Activated CD4-positive, alpha-beta T cell treated with anti-CD3 and anti-CD28 coated beads, Interleukin-2, amount 50 U/mL, for 24 hours (primary cell): ENCODE results near the gene FBXO4.
"Not testable (repeated sequence)": the region's sequence is repeated elsewhere in the genome, so short reads cannot be mapped to it uniquely, and the experiment has no call there.

Experiments
- DNase-seq, 2 donors: peaks; one replicate each; pipeline ENCODE4 v3.0.0-alpha.2; 2020; ENCODE audit warnings: low read depth in 1 of 2, low spot score in 1 of 2

Gene FBXO4

DNA sequence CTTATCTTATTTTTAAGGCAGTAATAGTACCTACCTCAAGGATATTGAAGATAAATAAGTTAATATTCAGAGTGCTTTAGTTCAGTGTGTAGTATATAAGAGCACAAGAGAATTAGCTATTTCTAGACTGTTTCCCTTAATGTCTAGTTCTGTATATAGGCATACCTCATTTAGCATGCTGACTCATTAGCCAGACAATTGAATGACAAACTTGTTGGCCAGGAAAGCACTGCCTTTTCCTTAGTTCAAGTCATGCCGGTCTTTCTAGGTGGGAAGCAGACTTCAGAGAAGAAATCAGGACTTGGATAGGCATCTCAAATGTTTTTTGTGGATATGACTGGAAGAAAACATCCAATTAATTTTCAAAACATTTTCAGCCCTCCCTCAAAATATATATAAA lies 3.2 kb upstream of the FBXO4 start:
- no peak for DNase-seq

DNA sequence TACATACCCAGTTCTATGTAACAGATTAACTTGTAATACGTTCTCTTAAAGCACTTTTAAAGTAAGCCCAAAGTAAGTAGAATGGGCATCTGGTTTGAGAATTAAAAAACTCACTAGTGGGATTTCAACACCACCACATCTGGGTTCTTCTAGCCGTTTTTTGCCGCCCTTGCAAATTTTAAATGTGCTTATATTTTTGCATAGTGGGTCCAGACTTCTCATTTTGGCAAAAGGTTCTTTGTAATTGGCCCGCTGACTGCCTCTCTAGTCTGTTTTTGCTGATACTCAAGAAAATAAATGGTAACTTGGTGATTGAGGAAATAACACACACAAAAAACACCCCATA lies 582 bp upstream of the FBXO4 start:
- DNase-seq = no peak

DNA sequence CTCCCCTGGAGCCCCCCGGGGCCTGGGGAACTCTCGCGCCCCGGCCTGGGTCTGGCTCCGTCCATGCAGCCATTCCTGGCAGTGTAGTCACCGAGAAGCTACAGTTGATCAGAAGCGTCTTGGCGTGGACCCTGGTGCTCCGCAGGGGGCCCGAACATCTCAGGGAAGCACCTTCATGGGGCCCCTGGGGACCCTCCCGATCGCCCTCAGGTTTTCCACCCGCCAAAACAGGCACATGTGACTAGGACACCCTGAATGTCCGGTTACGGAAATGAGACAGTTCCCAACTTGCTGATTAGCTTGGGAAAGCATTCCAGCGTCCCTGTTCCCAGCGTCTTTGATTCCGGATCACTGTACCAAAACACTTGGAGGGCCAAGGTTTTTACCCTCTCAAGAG lies 472 bp downstream of the FBXO4 start:
- DNase-seq = no peak

DNA sequence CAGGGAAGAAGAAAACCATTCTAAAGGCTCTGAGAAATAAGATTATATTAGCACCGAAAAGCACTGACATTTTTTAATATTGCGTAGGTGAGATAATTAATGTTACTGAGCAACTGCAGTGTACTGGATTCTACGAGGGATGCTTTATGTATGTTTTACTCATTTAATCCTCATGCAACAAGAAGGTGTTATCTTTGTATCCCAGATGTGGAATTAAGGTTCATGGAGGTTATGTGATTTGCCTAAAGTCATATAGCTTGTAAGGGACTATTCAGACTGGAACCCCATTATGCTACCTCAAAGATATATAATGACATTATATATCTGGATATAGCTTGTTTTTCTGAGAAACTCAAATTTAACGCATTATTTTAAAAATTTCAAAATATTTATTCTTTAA lies 2.5 kb downstream of the FBXO4 start:
- DNase-seq = no peak

DNA sequence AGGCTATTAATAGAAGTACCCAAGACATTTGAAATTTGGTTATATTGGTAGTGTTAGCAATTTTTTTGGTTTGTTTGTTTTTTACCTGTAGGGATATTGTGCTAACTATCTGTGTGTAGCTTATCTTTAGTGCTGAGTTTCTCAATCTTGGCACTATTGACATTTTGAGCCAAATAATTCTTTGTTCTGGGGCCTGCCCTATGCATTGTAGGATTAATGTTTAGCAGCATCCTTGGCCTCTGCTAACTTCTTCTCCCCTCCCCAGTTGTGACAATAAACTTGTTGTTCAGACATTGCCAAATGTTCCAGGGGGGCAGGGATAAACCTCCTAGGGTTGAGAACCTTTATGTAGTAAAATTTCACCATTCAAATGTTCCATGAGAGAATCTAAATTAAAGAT lies 4.0 kb downstream of the FBXO4 start:
- DNase-seq = no peak

DNA sequence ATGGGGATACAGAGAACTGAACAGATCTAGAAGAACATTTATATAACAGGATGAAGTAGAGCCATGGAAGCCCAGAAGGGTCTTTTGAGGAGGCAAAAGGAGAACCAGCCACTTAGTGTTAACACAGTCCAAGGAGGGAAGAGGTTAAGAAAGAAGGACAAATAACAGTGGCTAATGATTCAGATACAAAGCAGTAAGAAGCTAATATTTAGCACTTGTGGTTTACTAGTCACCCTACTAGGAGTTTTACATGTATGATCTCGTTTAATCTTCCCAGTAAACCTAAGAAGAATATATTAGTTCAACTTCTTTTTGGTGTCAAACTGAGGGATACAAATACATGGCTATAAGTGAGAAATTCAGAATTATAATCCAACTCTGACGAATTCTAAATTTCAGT lies 7.7 kb downstream of the FBXO4 start:
- DNase-seq = no peak

DNA sequence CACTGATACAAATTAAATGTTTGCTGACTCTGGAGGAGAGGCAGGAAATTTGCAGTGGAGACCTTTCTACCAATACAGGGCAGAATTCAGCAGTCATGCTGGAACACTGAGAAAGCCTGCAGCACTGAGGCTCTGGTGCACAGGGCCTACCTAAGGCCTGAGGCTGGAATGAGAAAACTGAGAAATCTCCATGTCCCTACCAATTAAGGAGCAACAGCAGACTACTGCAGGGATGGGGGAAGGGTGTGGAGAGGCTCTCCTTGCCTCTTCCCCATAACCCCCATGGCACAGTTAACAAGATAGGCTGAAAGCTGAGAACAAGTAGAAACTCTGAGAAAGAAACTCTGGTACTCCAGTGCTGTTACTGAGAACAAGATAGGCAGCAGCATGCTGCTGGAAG lies 10.5 kb downstream of the FBXO4 start:
- no peak for DNase-seq

DNA sequence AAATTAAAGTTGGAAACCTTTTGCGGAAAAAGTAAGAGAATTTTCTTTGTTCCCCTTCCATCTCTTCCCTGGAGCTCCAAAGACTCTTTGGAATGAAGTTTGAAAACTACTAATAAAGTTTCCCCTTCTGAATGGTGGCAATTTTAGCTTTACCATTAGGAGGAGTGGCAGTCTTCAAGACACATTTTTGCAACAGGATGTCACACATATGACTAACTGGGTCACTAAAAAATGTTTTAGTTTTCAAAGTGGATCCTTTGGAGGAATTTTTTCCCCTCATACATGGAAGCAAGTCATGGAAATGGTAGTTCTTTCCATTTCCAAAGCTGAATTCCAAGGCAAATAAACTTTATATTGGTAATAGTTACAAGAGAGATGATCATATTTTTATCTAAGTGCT lies 15.6 kb downstream of the FBXO4 start:
- DNase-seq = no peak

DNA sequence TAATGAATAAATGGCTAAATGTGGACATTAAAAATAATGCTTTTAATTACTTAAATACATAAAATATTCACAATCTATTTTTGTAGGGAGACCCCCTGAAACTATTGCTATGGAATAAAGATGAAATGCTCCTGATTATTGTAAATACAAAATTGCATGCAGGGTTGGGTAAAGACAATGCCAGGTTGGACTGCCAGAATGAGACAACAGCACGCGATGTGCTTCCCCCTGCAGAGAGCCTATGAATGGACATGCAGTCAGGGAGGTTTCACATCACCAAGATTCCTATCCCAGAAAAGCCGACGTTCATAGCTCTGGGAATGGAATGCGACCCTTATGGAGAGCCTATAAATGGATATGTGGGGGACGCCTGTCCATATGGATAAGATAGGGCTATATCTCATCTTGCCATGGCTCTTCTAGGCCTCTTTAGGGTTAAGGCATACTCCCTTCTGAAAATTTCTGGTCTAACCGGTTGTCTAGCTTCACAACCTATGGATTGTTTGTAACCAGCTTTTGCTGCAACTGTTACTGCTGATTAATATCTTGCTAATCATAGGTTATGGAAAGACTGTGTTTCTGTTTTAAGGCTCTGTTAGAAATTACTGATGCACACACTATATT lies 20.4 kb downstream of the FBXO4 start:
- DNase-seq = not testable (repeated sequence)

DNA sequence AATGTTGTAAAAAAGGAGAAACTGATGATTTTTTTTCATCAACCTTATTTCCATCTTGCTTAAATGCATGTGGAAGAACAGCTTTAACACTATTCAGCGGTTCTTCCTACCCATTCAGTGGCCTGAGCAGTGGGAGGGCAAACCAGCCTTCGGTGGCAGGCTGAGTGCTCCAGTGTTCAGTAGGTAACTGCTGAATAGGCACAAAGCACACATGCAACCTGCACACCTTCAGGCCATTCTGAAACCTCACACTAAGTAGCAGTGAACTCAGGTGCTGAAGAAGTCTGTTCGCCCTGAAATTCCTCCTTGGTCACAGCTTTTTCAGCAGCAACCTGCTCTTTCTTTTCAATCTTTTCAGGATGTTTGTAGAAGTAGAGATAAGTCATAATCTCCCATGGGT lies 26.1 kb downstream of the FBXO4 start:
- DNase-seq = no peak

DNA sequence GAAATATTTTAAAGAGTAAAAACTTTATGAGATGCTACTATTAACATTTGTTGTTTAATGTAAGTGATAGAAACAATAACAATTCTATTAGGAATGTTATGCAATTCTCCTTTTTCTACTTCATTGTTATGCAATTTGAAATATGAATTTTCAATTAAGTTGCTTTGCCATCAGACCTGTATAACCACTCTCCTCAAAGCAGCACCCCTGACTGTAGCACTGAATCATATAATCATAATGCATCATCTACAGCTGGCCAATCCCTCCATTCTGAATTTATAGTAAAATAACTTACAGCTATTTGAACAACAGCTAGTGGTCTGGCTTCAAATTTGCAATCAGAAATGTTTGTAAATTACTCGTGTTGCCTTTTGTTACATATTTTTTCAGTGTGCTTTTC lies 29.2 kb downstream of the FBXO4 start:
- no peak for DNase-seq

DNA sequence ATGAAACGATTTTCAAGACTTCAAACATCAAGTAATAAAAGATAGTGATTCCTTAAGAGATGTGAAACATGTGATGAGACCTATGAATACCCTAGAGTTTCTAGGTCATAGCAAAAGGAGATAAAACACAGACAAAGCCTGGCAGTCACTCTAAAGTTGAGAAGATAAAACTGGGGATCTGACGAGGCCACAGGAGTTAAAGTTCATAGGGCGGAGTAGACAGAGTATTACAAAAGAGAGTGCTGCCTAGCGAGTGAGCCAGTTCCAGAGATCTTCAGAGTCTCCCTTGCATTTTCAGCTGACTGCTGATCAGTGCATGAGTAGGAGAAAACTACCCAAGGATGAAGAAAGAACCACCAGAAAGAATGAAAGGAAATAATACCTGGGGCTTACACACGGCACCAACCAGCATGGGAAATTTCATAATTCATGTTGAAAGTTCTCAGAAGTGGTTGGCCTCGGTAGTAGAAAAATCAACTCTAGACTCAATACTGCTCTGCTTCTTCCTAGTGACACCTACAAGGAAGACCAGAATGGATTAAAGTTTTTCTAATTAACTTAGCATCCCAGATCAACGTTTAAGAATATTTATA lies 30.4 kb downstream of the FBXO4 start:
- DNase-seq = no peak

DNA sequence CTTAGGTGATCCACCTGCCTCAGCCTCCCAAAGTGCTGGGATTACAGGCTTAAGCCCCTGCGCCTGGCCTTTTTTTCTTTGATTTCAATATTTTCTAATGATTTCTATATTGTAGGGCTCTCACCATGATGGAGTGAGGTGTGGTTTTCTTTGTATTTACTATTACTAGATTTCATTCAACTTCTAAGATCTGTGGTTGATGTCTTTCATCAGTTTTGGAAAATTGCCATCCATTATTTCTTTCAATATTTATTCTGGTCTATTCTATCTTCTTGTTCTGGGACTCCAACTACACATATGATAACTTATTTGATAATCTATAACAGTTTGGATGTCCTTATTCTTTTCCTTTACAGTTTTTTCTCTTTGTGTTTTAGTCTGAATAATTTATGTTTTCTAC lies 31.9 kb downstream of the FBXO4 start:
- no peak for DNase-seq

DNA sequence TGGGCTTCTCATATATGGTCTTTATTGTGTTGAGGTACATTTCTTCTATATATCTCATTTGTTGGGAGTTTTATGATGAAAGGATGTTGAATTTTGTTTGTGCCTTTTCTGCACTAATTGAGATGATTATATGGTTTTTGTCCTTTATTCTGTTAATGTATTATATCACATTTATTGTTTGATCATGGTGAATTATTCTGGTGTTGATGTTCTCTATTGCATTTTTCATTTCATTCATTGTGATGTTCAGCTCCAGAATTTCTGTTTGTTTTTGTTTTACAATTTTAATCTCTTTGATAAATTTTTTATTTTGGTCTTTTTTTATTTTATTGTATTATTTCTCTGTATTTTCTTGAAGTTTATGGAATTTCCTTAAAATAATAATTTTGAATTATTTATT lies 35.4 kb downstream of the FBXO4 start:
- DNase-seq = no peak

DNA sequence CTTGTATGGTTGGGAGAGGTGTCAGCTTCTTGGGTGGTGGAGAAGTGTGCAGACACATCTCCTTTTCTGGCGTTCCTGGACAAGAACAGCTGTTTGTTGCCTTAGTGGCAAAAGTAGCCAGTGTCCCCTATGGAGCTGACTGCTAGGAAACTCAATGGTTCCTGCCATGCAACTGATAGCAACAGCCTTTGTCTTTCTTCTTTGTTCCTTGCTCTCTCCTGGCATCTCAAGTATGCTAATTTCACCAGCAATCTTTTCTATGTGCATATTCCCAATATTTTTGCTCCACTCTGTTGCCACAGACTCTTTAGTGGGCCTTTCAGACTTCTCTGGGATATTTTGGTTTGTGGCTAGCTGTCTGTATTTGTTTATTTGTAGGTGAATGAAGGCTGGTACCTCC lies 36.7 kb downstream of the FBXO4 start:
- no peak for DNase-seq

DNA sequence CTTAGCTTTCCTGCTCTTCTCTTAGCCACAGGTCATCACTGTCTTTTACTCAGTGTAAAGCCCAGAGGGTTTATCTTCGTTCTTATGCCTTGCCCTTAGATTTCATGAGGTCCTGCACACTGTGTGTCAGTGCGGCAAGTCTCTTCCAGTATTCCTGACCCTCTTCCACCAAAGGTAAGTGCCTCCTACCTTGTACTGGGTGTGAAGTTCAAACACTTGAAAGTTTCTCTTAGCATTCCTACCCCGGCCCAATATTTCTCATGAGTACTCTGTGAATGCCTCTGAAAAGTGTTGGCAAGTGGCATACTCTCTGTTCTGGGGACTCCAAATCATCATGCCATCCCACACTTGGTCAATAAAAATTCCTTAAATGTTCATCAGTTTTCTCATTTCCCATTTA lies 37.4 kb downstream of the FBXO4 start:
- DNase-seq = no peak

DNA sequence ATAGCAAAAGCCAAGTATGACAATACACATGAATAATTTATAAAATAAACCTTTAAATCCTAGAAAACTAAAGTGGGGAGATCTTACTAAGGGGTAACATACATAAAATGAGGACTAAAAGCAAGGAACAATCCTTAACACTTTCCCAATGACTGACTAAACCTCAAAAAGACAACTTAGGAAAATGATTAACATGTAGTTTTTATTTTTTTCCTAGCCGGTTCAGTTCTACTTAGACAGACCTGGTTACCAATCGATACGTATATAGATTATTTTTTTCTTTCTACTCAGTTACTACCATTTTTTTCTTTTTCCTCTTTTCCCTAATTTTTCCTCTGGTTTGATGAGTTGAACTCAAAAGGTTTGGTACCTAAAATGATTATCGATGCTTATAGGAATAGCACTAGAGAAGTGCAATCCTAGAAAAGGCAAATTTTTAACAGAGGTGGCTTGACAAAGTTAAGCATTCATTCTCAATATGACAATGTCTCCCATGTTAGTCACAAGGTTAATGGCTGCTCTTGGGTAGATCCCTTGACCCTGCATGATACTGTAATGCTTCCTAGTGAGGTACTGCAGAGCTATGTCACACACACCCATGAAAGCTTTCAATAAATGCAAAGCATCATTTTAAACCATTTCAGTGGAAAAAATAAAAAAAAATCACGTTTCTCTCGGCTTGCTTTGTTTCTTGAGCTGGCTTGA lies 41.5 kb downstream of the FBXO4 start:
- DNase-seq = no peak

DNA sequence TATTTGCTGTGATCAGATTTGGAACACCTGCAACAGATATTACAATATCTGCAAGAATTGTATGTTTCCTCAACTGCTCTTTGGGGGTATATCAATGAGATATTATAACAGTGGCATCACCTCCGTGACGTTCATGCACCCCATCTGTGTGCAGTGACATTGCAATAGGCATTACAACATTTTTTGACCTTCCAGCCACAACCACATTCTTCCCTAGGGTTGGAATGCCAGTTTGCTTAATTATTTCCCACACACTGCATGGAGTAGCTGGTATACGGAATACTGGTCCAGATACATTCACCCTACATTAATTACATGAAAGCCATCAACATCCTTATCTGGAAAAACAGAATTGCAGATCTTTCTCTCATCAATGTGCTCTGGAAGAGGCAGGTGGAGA lies 42.3 kb downstream of the FBXO4 start:
- no peak for DNase-seq

DNA sequence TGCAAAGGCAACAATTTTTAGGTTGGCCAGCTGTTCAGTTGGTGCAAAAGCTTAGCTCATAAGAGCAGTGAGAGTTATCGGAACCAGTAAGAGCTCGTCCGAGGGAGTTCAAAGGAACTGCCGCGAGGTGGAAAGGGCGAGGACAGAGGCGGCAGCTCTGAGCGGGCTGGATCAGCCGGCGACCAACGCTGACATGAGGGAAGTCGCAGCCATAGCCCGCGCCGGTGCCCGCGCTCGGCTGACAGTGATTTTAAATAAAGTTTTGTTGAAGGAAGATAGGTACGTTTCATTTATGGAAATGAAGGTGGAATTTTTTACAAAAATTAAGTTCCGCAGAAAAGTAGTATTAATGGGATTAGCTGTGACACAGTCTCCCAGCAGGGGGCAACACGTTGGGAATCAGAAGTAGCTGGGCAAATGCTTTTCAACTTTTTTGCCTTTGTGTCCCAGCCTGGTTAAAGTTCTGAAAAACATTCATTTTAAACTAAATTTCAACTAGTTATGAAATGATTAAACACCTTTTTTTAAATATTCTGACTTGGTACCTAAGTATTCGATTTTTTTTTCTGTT lies 43.2 kb downstream of the FBXO4 start:
- no peak for DNase-seq

DNA sequence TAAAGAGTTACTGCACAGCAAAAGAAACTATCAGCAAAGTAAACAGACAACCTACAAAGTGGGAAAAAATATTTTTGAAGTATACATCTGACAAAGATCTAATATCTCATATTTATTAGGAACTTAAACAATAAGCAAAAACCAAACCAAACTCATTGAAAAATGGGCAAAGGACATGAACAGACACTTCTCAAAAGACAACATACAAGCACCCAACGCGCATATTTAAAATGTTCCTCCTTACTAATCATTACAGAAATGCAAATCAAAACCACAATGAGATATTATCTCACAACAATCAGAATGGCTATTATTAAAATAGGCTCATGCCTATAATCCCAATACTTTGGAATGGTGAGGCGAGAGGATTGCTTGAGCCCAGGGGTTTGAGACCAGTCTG lies 48.0 kb downstream of the FBXO4 start:
- no peak for DNase-seq

DNA sequence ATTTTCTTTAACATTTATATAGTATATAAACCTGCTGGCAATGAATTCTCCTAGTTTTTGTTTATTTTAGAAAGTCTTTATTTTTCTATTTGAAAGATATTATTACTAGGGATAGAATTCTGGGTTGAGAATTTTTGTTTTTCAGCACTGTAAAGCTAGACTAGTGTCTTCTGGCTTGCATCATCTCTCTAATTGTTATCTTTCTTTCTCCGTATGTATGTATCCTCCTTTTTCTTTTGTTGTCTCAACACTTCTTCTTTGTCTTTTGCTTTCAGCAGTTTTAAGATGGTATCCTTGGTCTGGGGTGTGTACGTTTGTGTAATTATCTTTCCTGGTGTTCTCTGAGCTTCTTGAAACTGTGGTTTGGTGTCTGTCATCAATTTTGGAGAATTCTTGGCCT lies 48.8 kb downstream of the FBXO4 start:
- DNase-seq = no peak

DNA sequence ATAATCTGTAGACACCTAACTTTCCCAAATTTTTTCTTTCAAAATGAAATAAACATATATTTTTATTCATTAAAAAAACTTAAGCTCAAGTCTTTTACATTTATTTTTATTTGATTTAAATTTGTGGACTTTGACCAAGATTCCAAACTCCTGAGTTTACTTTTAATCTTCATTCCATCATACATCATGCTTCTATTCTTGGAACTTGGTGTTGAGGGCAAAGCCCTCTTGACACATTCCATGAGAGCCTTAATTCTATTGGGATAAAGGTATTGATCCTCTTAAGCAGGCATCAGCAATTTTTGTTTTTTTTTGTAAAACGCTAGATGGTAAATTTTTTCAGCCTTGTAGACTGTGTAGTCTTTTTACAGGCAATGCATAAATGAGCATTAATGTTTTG lies 53.6 kb downstream of the FBXO4 start:
- no peak for DNase-seq

DNA sequence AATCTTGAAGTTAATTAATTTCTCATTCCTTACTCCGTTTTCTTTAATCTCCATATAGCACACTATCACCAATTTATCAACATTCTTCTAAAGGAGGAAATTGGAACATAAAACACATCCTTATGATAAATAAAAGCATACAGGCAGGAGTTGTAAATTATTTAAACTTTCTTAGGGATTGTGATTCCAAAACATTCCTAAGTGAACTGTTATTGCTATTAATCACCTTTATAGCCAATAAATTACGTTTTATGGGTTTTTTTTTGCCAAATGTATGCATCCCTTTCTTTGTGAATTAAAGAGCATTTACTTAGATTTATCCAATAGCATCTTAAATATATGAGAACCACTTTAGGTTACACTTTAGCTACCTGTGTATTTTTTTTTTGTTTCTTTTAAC lies 55.3 kb downstream of the FBXO4 start:
- DNase-seq = no peak
